Natural killer cell (primary cell): ENCODE results near the gene GRHL3. TPM values are rescaled to one million over a fixed set of nuclear protein-coding genes. Genes with fewer than 3 reads are reported as not detected.

ENCODE experiments used
- ATAC-seq, 3 donors: fragments of 150-1000 bp in 2 of 3; fragments of 200-7000 bp in 1 of 3; cut with Tn5 transposase; 1 replicate in 1 of 3; 2 replicates in 2 of 3; pipeline ENCODE4 v1.10.0; 2021; ENCODE audit warnings: mild to moderate bottlenecking in 2 of 3, moderate library complexity in 2 of 3
- DNase-seq, 2 donors: peaks; one replicate each; pipeline versions ENCODE4 v3.0.0 to v3.0.0-alpha.2; 2013 to 2021; ENCODE audit warnings: mixed read lengths in 1 of 2
- H3K27ac ChIP-seq: one replicate; pipeline ENCODE4 v1.5.1; 2013; ENCODE audit warnings: mild to moderate bottlenecking, low read length
- H3K27me3 ChIP-seq: one replicate; pipeline ENCODE4 v1.6.1; 2013; ENCODE audit warnings: low read length; ENCODE audit not compliant: control insufficient read depth, insufficient read depth
- H3K36me3 ChIP-seq: one replicate; pipeline ENCODE4 v1.6.1; 2013; ENCODE audit warnings: low read length; ENCODE audit not compliant: control insufficient read depth, insufficient read depth
- H3K4me1 ChIP-seq: one replicate; pipeline ENCODE4 v1.6.1; 2013; ENCODE audit warnings: low read length; ENCODE audit not compliant: control insufficient read depth, insufficient read depth
- H3K4me3 ChIP-seq: one replicate; pipeline ENCODE4 v1.5.1; 2013; ENCODE audit warnings: low read length
- H3K9me3 ChIP-seq: one replicate; pipeline ENCODE4 v1.6.1; 2013; ENCODE audit warnings: low read length; ENCODE audit not compliant: control insufficient read depth, insufficient read depth
- H3K27ac Mint-ChIP-seq, 2 donors: one replicate each; pipeline ENCODE4 v1.8.0; 2022; ENCODE audit warnings: mild to moderate bottlenecking in 2 of 2, mixed read lengths in 2 of 2, moderate library complexity in 1 of 2
- H3K27me3 Mint-ChIP-seq, 2 donors: one replicate each; pipeline ENCODE4 v1.8.0; 2022; ENCODE audit warnings: low read depth in 2 of 2, mixed read lengths in 2 of 2
- H3K36me3 Mint-ChIP-seq: one replicate; pipeline ENCODE4 v1.8.0; 2022; ENCODE audit warnings: mixed read lengths
- H3K4me1 Mint-ChIP-seq, 2 donors: one replicate each; pipeline ENCODE4 v1.8.0; 2022; ENCODE audit warnings: mixed read lengths in 2 of 2
- H3K4me3 Mint-ChIP-seq: one replicate; pipeline ENCODE4 v1.8.0; 2022; ENCODE audit warnings: mild to moderate bottlenecking, moderate library complexity, mixed read lengths
- H3K9me3 Mint-ChIP-seq, 2 donors: one replicate each; pipeline ENCODE4 v1.8.0; 2022; ENCODE audit warnings: mixed read lengths in 2 of 2
- WGBS: methylation state at CpG from one replicate; pipeline ENCODE4 v1.1.7; 2013; ENCODE audit warnings: missing lambda C conversion rate; ENCODE audit not compliant: insufficient coverage; 5-methylcytosine and 5-hydroxymethylcytosine counted together
- intact Hi-C: fragments of 100-400 bp; cut with micrococcal nuclease; formaldehyde crosslinking; loops from one replicate; pipeline ENCODE4 v1.14.2; 2022
- total RNA-seq, 4 donors: library from RNA; stranded (reverse); fragments of 120-200 nt in 1 of 4; gene quantifications; one replicate each; pipeline versions ENCODE4 v1.2.3 to v1.2.4, GENCODE V29; 2013 to 2022
- TF ChIP-seq, protein P1 (sequence below): fragments of 200-600 bp; IDR thresholded peaks from one replicate; pipeline ENCODE4 v1.8.0; 2022; ENCODE audit warnings: antibody characterized with exemption

Gene GRHL3
- total RNA-seq, 3 donors from 2014 or later (not counting 1 experiment from before 2014, with no cell fraction given) = not detected

DNA sequence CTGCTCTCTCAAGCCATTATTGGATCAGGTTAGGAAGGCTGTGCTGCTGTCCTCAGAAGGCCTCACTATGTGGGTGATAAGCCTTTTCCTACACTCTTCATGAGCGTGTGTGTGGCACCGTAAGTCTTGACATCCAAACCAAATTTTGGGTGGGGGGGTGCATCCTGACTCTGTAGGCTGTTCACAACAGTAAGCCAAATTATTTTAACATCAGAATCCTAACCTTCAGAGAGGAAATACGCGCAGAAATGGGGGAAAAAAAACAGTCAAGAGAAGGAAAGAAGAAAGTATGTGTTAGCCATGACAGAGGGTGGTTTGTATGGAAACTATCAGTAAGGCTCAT lies 73.4 kb downstream of the GRHL3 start:
- ATAC-seq (no peak), DNase-seq (no peak)
- 89% methylated on average over 2 of the region's 4 CpGs for WGBS
- Histone ChIP-seq H3K4me1 (peaks cover 8% of the 10 kb centered on the region), H3K27me3 (no peaks in the 10 kb centered on the region), H3K36me3 (no peaks in the 10 kb centered on the region), H3K9me3 (no peaks in the 10 kb centered on the region), H3K27ac (peak overlapping the region; percentile 74), H3K4me3 (no peak overlapping the region)
- Mint-ChIP-seq H3K9me3 (no peaks in the 10 kb centered on the region), H3K4me1 (peaks cover 6 to 8% of the 10 kb centered on the region in 2 donors), H3K36me3 (no peaks in the 10 kb centered on the region), H3K4me3 (no peak overlapping the region), H3K27me3 (peaks cover 6 to 37% of the 10 kb centered on the region in 2 donors), H3K27ac (no peak overlapping the region)
- intact Hi-C loops = no loop called here
- TF ChIP-seq, protein P1, sequence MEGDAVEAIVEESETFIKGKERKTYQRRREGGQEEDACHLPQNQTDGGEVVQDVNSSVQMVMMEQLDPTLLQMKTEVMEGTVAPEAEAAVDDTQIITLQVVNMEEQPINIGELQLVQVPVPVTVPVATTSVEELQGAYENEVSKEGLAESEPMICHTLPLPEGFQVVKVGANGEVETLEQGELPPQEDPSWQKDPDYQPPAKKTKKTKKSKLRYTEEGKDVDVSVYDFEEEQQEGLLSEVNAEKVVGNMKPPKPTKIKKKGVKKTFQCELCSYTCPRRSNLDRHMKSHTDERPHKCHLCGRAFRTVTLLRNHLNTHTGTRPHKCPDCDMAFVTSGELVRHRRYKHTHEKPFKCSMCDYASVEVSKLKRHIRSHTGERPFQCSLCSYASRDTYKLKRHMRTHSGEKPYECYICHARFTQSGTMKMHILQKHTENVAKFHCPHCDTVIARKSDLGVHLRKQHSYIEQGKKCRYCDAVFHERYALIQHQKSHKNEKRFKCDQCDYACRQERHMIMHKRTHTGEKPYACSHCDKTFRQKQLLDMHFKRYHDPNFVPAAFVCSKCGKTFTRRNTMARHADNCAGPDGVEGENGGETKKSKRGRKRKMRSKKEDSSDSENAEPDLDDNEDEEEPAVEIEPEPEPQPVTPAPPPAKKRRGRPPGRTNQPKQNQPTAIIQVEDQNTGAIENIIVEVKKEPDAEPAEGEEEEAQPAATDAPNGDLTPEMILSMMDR = no peak

DNA sequence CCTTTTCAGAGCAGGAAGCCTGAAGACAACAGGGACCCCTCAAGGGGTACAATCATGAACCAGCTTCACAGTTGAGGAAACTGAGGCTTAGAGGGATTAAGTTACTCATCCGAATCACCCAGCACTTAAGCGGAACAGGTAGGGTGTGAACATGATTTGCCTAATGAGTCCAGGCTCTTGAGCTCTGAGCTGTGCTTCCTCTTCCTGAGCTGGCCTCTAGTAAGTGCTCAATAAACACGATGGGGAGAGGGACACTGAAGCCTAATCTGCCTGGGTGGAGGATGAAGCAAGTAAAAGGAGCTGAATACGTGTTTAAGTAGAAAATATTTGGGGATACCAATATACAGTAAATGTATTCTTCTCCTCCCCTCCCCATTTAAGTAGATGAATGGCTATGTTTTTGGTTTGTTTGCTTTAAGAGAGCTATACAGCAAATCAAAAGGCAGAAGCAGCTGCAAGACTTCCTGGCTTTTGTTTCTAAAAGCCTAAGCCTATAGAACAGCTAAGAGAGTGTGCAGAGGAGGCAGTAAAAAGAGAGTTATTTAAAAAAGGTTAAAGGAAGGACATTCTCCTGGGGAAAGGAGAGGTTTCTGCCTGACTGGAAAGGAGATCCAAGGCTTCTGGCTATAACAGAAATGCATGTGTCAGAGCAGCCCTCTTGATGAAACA lies 74.0 kb downstream of the GRHL3 start:
- H3K36me3 ChIP-seq = no peaks in the 10 kb centered on the region
- peaks cover 8% of the 10 kb centered on the region for H3K4me1 ChIP-seq
- Mint-ChIP-seq H3K36me3 (no peaks in the 10 kb centered on the region), H3K9me3 (no peaks in the 10 kb centered on the region), H3K4me3 (no peak overlapping the region), H3K27ac (no peak overlapping the region), H3K4me1 (peaks cover 6 to 8% of the 10 kb centered on the region in 2 donors), H3K27me3 (peaks cover 6 to 36% of the 10 kb centered on the region in 2 donors)
- 76% methylated on average over 3 of the region's 4 CpGs for WGBS
- DNase-seq (peak in 1 of 2 donors; percentile 31), ATAC-seq (no peak)
- intact Hi-C loops = no loop called here
- H3K27me3 ChIP-seq = no peaks in the 10 kb centered on the region
- no peak overlapping the region for H3K27ac ChIP-seq
- TF ChIP-seq, protein P1 = no peak
- no peak overlapping the region for H3K4me3 ChIP-seq
- H3K9me3 ChIP-seq = no peaks in the 10 kb centered on the region

DNA sequence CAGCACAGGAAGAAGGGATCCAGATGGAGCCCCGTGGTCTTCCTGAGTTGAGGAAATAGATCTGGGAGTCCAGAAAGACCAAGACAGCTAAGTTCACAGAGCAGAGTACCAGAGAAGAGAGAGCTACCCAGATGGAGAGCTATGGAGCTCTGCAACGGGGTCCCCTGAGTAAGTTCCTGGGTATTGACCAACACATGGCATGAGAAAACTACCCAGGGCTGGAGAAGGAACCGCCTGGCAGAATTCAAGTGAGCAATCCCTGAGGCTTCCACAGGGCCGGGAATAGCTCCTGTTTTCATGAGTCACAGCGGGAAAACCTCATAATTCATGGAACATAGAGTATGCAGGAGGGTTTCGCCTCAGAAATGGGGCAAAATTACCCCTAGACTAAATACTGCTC lies 74.7 kb downstream of the GRHL3 start:
- H3K9me3 Mint-ChIP-seq = no peaks in the 10 kb centered on the region
- peaks cover 6 to 8% of the 10 kb centered on the region in 2 donors for H3K4me1 Mint-ChIP-seq
- Histone ChIP-seq H3K4me1 (peaks cover 8% of the 10 kb centered on the region), H3K27ac (no peak overlapping the region), H3K9me3 (no peaks in the 10 kb centered on the region), H3K27me3 (no peaks in the 10 kb centered on the region), H3K4me3 (no peak overlapping the region), H3K36me3 (no peaks in the 10 kb centered on the region)
- H3K36me3 Mint-ChIP-seq = no peaks in the 10 kb centered on the region
- DNase-seq (no peak), ATAC-seq (no peak)
- intact Hi-C loops = no loop called here
- 85% methylated on average over 6 of the region's 6 CpGs for whole genome bisulfite sequencing
- no peak overlapping the region for H3K27ac Mint-ChIP-seq
- H3K27me3 Mint-ChIP-seq = peaks cover 6 to 37% of the 10 kb centered on the region in 2 donors
- H3K4me3 Mint-ChIP-seq = no peak overlapping the region
- TF ChIP-seq, protein P1 = no peak

DNA sequence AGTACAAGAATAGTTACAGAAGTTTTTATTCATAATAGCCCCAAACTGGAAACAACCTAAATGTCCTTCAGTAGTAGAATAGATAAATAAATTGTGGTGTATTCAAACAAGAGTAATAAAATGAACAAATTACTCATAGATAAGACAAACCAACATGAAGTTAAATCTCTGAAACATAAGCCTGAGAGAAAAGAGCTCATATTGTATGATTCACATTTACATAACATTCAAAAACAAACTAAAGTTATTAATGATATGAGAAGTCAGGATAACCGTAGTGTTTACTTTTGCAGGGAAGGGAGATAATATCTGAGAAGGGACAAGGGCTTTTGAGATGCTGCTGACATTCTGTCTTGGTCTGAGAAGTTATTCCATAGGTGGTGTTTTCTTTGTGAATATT lies 80.9 kb downstream of the GRHL3 start:
- WGBS = 83% methylated on average over 1 of the region's 1 CpG
- intact Hi-C loops = no loop called here

More for the DNA sequence above, 80.9 kb downstream of the GRHL3 start:
- no peaks in the 10 kb centered on the region for H3K9me3 ChIP-seq
- DNase-seq (no peak), ATAC-seq (no peak)
- Mint-ChIP-seq H3K36me3 (no peaks in the 10 kb centered on the region), H3K4me3 (no peak overlapping the region), H3K27me3 (peaks cover 0 to 14% of the 10 kb centered on the region in 2 donors), H3K27ac (no peak overlapping the region), H3K9me3 (no peaks in the 10 kb centered on the region), H3K4me1 (no peaks in the 10 kb centered on the region)
- no peaks in the 10 kb centered on the region for H3K27me3 ChIP-seq
- TF ChIP-seq, protein P1 = no peak
- H3K4me3 ChIP-seq = no peak overlapping the region
- no peak overlapping the region for H3K27ac ChIP-seq
- H3K36me3 ChIP-seq = no peaks in the 10 kb centered on the region
- no peaks in the 10 kb centered on the region for H3K4me1 ChIP-seq
